H1 (cell line): Measurements from ENCODE around the gene ITGA3. TPM values are rescaled to one million over a fixed set of nuclear protein-coding genes. Genes with fewer than 3 reads are reported as not detected.

Source experiments
- CTCF ChIA-PET: fragments of 300-600 bp; sonication (Branson Sonifier 250); formaldehyde crosslinking; loops from one replicate; lab custom pipeline; 2021; ENCODE audit not compliant: partially characterized antibody; lab: Charles Lee
- POLR2A ChIA-PET: fragments of 300-600 bp; sonication (Branson Sonifier 250); formaldehyde crosslinking; loops from one replicate; lab custom pipeline; 2021; ENCODE audit warnings: inconsistent platforms; ENCODE audit not compliant: partially characterized antibody; lab: Charles Lee
- DNase-seq, 2 experiments: peaks; one replicate each; pipeline versions ENCODE4 v3.0.0 to v3.0.0-alpha.2; 2010 to 2022; ENCODE audit warnings: low spot score in 2 of 2, low read depth in 1 of 2, mixed read lengths in 1 of 2
- FAIRE-seq: peaks from 2 replicates; lab custom pipeline; 2011; peaks lifted over from hg19 to GRCh38; lab: Jason Lieb, UNC
- H2AFZ ChIP-seq: 2 replicates; pipeline ENCODE4 v1.8.1; 2012; ENCODE audit warnings: low read length, inconsistent platforms
- H2AK5ac ChIP-seq: 2 replicates; pipeline ENCODE4 v1.6.1; 2013; ENCODE audit warnings: low read depth, low read length
- H2BK120ac ChIP-seq: replicated peaks from 2 replicates; pipeline ENCODE3; 2013; ENCODE audit warnings: low read depth, low read length, inconsistent platforms
- H2BK12ac ChIP-seq: 2 replicates; pipeline ENCODE4 v1.6.1; 2013; ENCODE audit warnings: low read depth, low read length
- H2BK15ac ChIP-seq: 2 replicates; pipeline ENCODE4 v1.6.1; 2013; ENCODE audit warnings: low read length
- H2BK20ac ChIP-seq: 2 replicates; pipeline ENCODE4 v1.6.1; 2013; ENCODE audit warnings: low read length
- H2BK5ac ChIP-seq: 2 replicates; pipeline ENCODE4 v1.6.1; 2013; ENCODE audit warnings: low read depth, low read length
- H3K14ac ChIP-seq: 2 replicates; pipeline ENCODE4 v1.6.1; 2013; ENCODE audit warnings: inconsistent platforms; ENCODE audit not compliant: insufficient read length
- H3K18ac ChIP-seq: 2 replicates; pipeline ENCODE4 v1.6.1; 2013; ENCODE audit warnings: low read length; ENCODE audit errors: extremely low read depth
- H3K23ac ChIP-seq: 2 replicates; pipeline ENCODE4 v1.6.1; 2013; ENCODE audit warnings: inconsistent platforms; ENCODE audit not compliant: insufficient read length
- H3K23me2 ChIP-seq: 2 replicates; pipeline ENCODE4 v1.6.1; 2013; ENCODE audit warnings: low read depth, low read length
- H3K27ac ChIP-seq: 2 replicates; pipeline ENCODE4 v1.6.1; 2011; ENCODE audit warnings: low read depth, low read length, inconsistent platforms
- H3K27me3 ChIP-seq, 4 experiments: replicated peaks in 1 of 4; 1 replicate in 1 of 4; 2 replicates in 3 of 4; pipeline versions ENCODE4 v1.6.1 to v1.8.1; 2011 to 2013; ENCODE audit warnings: low read length in 3 of 4, mild to moderate bottlenecking in 3 of 4, inconsistent platforms in 2 of 4, mixed read lengths in 2 of 4, moderate library complexity in 1 of 4; ENCODE audit not compliant: control insufficient read depth in 3 of 4, insufficient read depth in 3 of 4; ENCODE audit errors: extremely low read depth in 1 of 4
- H3K36me3 ChIP-seq, 4 experiments: 2 replicates each; pipeline versions ENCODE4 v1.6.1 to v1.8.1; 2011 to 2013; ENCODE audit warnings: mild to moderate bottlenecking in 4 of 4, low read length in 3 of 4, moderate library complexity in 2 of 4, control low read depth in 1 of 4, inconsistent platforms in 1 of 4; ENCODE audit not compliant: insufficient read depth in 4 of 4, control insufficient read depth in 2 of 4
- H3K4ac ChIP-seq: replicated peaks from 2 replicates; pipeline ENCODE3; 2013; ENCODE audit warnings: low read length, low read depth, mixed read lengths, inconsistent platforms; ENCODE audit not compliant: insufficient read length
- H3K4me1 ChIP-seq, 4 experiments: replicated peaks in 1 of 4; 1 replicate in 1 of 4; 2 replicates in 3 of 4; pipeline versions ENCODE4 v1.6.1 to v1.8.1; 2011 to 2013; ENCODE audit warnings: low read length in 3 of 4, inconsistent platforms in 2 of 4, mixed read lengths in 1 of 4; ENCODE audit not compliant: insufficient read depth in 4 of 4, control insufficient read depth in 3 of 4
- H3K4me2 ChIP-seq, 2 experiments: 2 replicates each; pipeline versions ENCODE4 v1.6.1 to v1.8.1; 2011 to 2013; ENCODE audit warnings: low read depth in 2 of 2, low read length in 2 of 2, control low read depth in 1 of 2, inconsistent platforms in 1 of 2, mild to moderate bottlenecking in 1 of 2; ENCODE audit not compliant: insufficient read depth in 1 of 2
- H3K4me3 ChIP-seq, 4 experiments: fragments of 200-600, 300-600 bp in 1 of 4; sonication (generic), shearing (Covaris generic), sonication (Bioruptor Twin) in 1 of 4; 2 replicates each; pipeline versions ENCODE4 v1.5.1 to v1.8.1; 2011 to 2016; ENCODE audit warnings: low read length in 4 of 4, low read depth in 3 of 4, control low read depth in 2 of 4, inconsistent platforms in 2 of 4, mild to moderate bottlenecking in 2 of 4, mixed read lengths in 1 of 4, moderate library complexity in 1 of 4; ENCODE audit not compliant: insufficient read depth in 2 of 4; ENCODE audit errors: extremely low read depth in 1 of 4
- H3K56ac ChIP-seq: replicated peaks from 2 replicates; pipeline ENCODE3; 2013; ENCODE audit warnings: low read depth, mild to moderate bottlenecking, mixed read lengths, low read length, inconsistent platforms; ENCODE audit not compliant: insufficient read length
- H3K79me1 ChIP-seq: 2 replicates; pipeline ENCODE4 v1.6.1; 2013; ENCODE audit warnings: low read depth, low read length, control low read depth
- H3K79me2 ChIP-seq, 2 experiments: 2 replicates each; pipeline versions ENCODE4 v1.6.1 to v1.8.1; 2012 to 2013; ENCODE audit warnings: low read length in 2 of 2, mild to moderate bottlenecking in 2 of 2, inconsistent platforms in 1 of 2; ENCODE audit not compliant: insufficient read depth in 2 of 2, control insufficient read depth in 1 of 2
- H3K9ac ChIP-seq, 4 experiments: replicated peaks in 1 of 4; 1 replicate in 1 of 4; 2 replicates in 3 of 4; pipeline versions ENCODE4 v1.6.1 to v1.8.1; 2011 to 2013; ENCODE audit warnings: low read depth in 3 of 4, low read length in 3 of 4, control low read depth in 2 of 4, mild to moderate bottlenecking in 2 of 4, moderate library complexity in 2 of 4, inconsistent platforms in 1 of 4; ENCODE audit errors: extremely low read depth in 1 of 4
- H3K9me3 ChIP-seq, 2 experiments: 2 replicates each; pipeline versions ENCODE4 v1.6.1 to v1.8.1; 2012 to 2013; ENCODE audit warnings: mild to moderate bottlenecking in 2 of 2, moderate library complexity in 2 of 2, control low read depth in 1 of 2, inconsistent platforms in 1 of 2, low read depth in 1 of 2, low read length in 1 of 2, mixed read lengths in 1 of 2; ENCODE audit not compliant: insufficient read depth in 2 of 2
- H4K20me1 ChIP-seq, 2 experiments: replicated peaks in 1 of 2; 2 replicates each; pipeline versions ENCODE3 to v1.8.1; 2011 to 2013; ENCODE audit warnings: inconsistent platforms in 2 of 2, low read length in 2 of 2, mild to moderate bottlenecking in 1 of 2; ENCODE audit not compliant: insufficient read depth in 2 of 2, control insufficient read depth in 1 of 2
- H4K5ac ChIP-seq: 2 replicates; pipeline ENCODE4 v1.6.1; 2013; ENCODE audit warnings: low read length, low read depth, mixed read lengths, inconsistent platforms; ENCODE audit not compliant: insufficient read length
- H4K8ac ChIP-seq: 2 replicates; pipeline ENCODE4 v1.8.0; 2013; ENCODE audit warnings: mild to moderate bottlenecking, moderate library complexity, low read length, inconsistent platforms; ENCODE audit not compliant: insufficient read depth; ENCODE audit errors: extremely low read depth
- H4K91ac ChIP-seq: replicated peaks from 2 replicates; pipeline ENCODE3; 2013; ENCODE audit warnings: low read length, mixed read lengths, inconsistent platforms; ENCODE audit not compliant: insufficient read length
- USF2 ChIP-seq: IDR thresholded peaks from 2 replicates; pipeline ENCODE4 v1.6.1; 2011; ENCODE audit warnings: low read length, improper control_type of control experiment
- WGBS, 2 experiments: shearing (Covaris generic) in 1 of 2; methylation state at CpG; one replicate each; pipeline versions ENCODE4 v1.1.6 to v1.1.7; 2013 to 2015; ENCODE audit warnings: low lambda C conversion rate in 2 of 2, mixed read lengths in 2 of 2, inconsistent platforms in 1 of 2, low coverage in 1 of 2, missing lambda C conversion rate in 1 of 2; ENCODE audit not compliant: insufficient replicate concordance in 2 of 2, insufficient coverage in 1 of 2, insufficient read length in 1 of 2; ENCODE audit errors: extremely low coverage in 1 of 2, missing lambda C conversion rate in 1 of 2; 5-methylcytosine and 5-hydroxymethylcytosine counted together
- polyA plus RNA-seq, 7 experiments: library from polyadenylated mRNA; depleted of rRNA in 3 of 7; stranded (reverse) in 5 of 7; unstranded in 2 of 7; fragments of >200 nt in 5 of 7; fragments of 200-250 nt in 2 of 7; gene quantifications; 1 replicate in 5 of 7; 2 replicates in 1 of 7; 4 replicates in 1 of 7; pipeline versions ENCODE4 v1.2.1 to v1.2.3, GENCODE V29; 2011 to 2013; ENCODE audit warnings: missing spikeins in 2 of 7, mixed read lengths in 2 of 7
- total RNA-seq: library from RNA; stranded (reverse); fragmentation: NEBNext Ultra II Directional; extraction: Animal tissue kit (Norgen Biotek cat#: 25700); gene quantifications from 2 replicates; pipeline ENCODE4 v1.2.1, GENCODE V29; 2021

ITGA3 gene
- total and polyA plus RNA-seq, 2 of the 8 experiments (the other 6 are each of a cell fraction or from before 2014, with no cell fraction given): 24.0 to 24.2 TPM

GRCh38 chr17:50080096-50080480, 24.2 kb downstream of the ITGA3 start:
- no peak overlapping the region for H3K18ac ChIP-seq
- H3K79me2 ChIP-seq: no peaks in the 10 kb centered on the region
- ChIA-PET POLR2A (interaction anchor here (1.0 kb wide), 1 partner anchor 24 kb away, joined by 8 read pairs; the partner anchor contains the start of gene ITGA3), CTCF (interaction anchor here (0.6 to 10.1 kb wide), 28 partner anchors 7 to 1624 kb away, joined by 3 to 169 read pairs (median 3); partner anchors contain the start of gene ITGA3)
- H2AK5ac ChIP-seq: 0 out of 2 replicates have a peak overlapping the region, but pooled peaks have one; percentile 28
- H2BK20ac ChIP-seq: no peak overlapping the region
- H3K23ac ChIP-seq: no peak overlapping the region
- no peak overlapping the region for H3K56ac ChIP-seq
- H3K36me3 ChIP-seq: peaks cover 0 to 6% (median 1%) of the 10 kb centered on the region in 4 experiments; a peak in 3 of 8 replicates
- H3K4me3 ChIP-seq: no peak overlapping the region
- peaks cover 0 to 4% (median 3%) of the 10 kb centered on the region in 4 experiments; a peak in 3 of 7 replicates for H3K4me1 ChIP-seq
- H3K4ac ChIP-seq: no peak overlapping the region
- H2AFZ ChIP-seq: no peak overlapping the region
- no peaks in the 10 kb centered on the region for H3K79me1 ChIP-seq
- peak overlapping the region; percentile 27; the same call in 1 of the 2 replicates for H2BK12ac ChIP-seq
- FAIRE-seq (no peak), DNase-seq (no peak)
- H3K9ac ChIP-seq: no peak overlapping the region
- H2BK15ac ChIP-seq: no peak overlapping the region
- H4K8ac ChIP-seq: no peak overlapping the region; the same call in 1 of the 2 replicates
- H4K20me1 ChIP-seq: peaks cover 2 to 8% of the 10 kb centered on the region in 2 experiments
- 89% methylated on average over 10 of the region's 11 CpGs; no CpG with 5 or more reads in 1 of the 2 experiments for WGBS, 2 experiments
- no peak overlapping the region for H4K5ac ChIP-seq
- H2BK120ac ChIP-seq: no peak overlapping the region
- no peak overlapping the region for H3K27ac ChIP-seq
- H3K9me3 ChIP-seq: no peaks in the 10 kb centered on the region
- no peak overlapping the region for H3K14ac ChIP-seq
- H3K23me2 ChIP-seq: no peaks in the 10 kb centered on the region
- no peak overlapping the region for H3K4me2 ChIP-seq
- no peak overlapping the region for H2BK5ac ChIP-seq
- no peak overlapping the region for H4K91ac ChIP-seq
- H3K27me3 ChIP-seq: no peaks in the 10 kb centered on the region; a peak in 2 of 7 replicates
- TF ChIP-seq USF2: no peak
